CD4-positive, alpha-beta T cell (primary cell): ENCODE measurements around the gene MRAS. TPM values are rescaled to one million over a fixed set of nuclear protein-coding genes. Genes with fewer than 3 reads are reported as not detected.

Experiments used
- ATAC-seq: fragments of 200-7000 bp; cut with Tn5 transposase; one replicate; pipeline ENCODE4 v1.10.0; 2022; ENCODE audit warnings: mild to moderate bottlenecking; ENCODE audit not compliant: poor library complexity
- CTCF ChIA-PET: fragments of 350-600 bp; sonication (Branson Sonifier 250); formaldehyde crosslinking; loops from one replicate; lab custom pipeline; 2021; ENCODE audit warnings: antibody characterized with exemption, inconsistent platforms; lab: Charles Lee
- POLR2A ChIA-PET: fragments of 350-600 bp; sonication (Branson Sonifier 250); formaldehyde crosslinking; loops from one replicate; lab custom pipeline; 2021; ENCODE audit warnings: antibody characterized with exemption, inconsistent platforms; lab: Charles Lee
- DNase-seq, 14 experiments: peaks; one replicate each; pipeline ENCODE4 v3.0.0-alpha.2; 2013 to 2020; ENCODE audit warnings: mixed read lengths in 2 of 14
- H3K27ac ChIP-seq, 2 donors: one replicate each; pipeline versions ENCODE4 v1.5.1 to v1.7.0; 2013; ENCODE audit warnings: low read length in 2 of 2, low read depth in 1 of 2, mild to moderate bottlenecking in 1 of 2
- H3K27me3 ChIP-seq, 2 experiments: 1 replicate in 1 of 2; 2 replicates in 1 of 2; pipeline versions ENCODE4 v1.6.1 to v1.7.0; 2013; ENCODE audit warnings: low read length in 2 of 2, control low read depth in 1 of 2, mild to moderate bottlenecking in 1 of 2, moderate library complexity in 1 of 2; ENCODE audit not compliant: insufficient read depth in 2 of 2, control insufficient read depth in 1 of 2
- H3K36me3 ChIP-seq: one replicate; pipeline ENCODE4 v1.6.1; 2013; ENCODE audit warnings: low read length, control low read depth; ENCODE audit not compliant: insufficient read depth
- H3K4me1 ChIP-seq: one replicate; pipeline ENCODE4 v1.6.1; 2013; ENCODE audit warnings: low read length, control low read depth; ENCODE audit not compliant: insufficient read depth
- H3K4me3 ChIP-seq: one replicate; pipeline ENCODE4 v1.5.1; 2013; ENCODE audit warnings: mild to moderate bottlenecking, low read length, moderate library complexity
- H3K9me3 ChIP-seq, 2 experiments: 1 replicate in 1 of 2; 2 replicates in 1 of 2; pipeline versions ENCODE4 v1.6.1 to v1.7.0; 2013; ENCODE audit warnings: low read length in 2 of 2, mild to moderate bottlenecking in 2 of 2, control low read depth in 1 of 2, moderate library complexity in 1 of 2; ENCODE audit not compliant: control insufficient read depth in 1 of 2, insufficient read depth in 1 of 2
- H3K27ac Mint-ChIP-seq: one replicate; pipeline ENCODE4 v1.8.0; 2020; ENCODE audit warnings: mixed read lengths
- H3K27me3 Mint-ChIP-seq: one replicate; pipeline ENCODE4 v1.8.0; 2021; ENCODE audit warnings: mixed read lengths
- H3K36me3 Mint-ChIP-seq: one replicate; pipeline ENCODE4 v1.8.0; 2021; ENCODE audit warnings: low read depth, mixed read lengths
- H3K4me1 Mint-ChIP-seq: one replicate; pipeline ENCODE4 v1.8.0; 2021; ENCODE audit warnings: low read depth, mixed read lengths
- H3K4me3 Mint-ChIP-seq: one replicate; pipeline ENCODE4 v1.8.0; 2020; ENCODE audit warnings: mild to moderate bottlenecking, mixed read lengths
- H3K9me3 Mint-ChIP-seq: one replicate; pipeline ENCODE4 v1.8.0; 2020; ENCODE audit warnings: mixed read lengths
- intact Hi-C, 2 experiments: fragments of 100-400 bp; cut with DNase I in 1 of 2; cut with micrococcal nuclease in 1 of 2; formaldehyde crosslinking; loops; one replicate each; pipeline versions ENCODE4 v1.15.1 to v1.9.0; 2023 to 2025; cut with DNase I, micrococcal nuclease
- total RNA-seq, 174 experiments: library from RNA in 2 of 174; stranded (reverse) in 2 of 174; gene quantifications; one replicate each; pipeline ENCODE4 v1.2.3 and lab custom pipeline; 2021 to 2026
- TF ChIP-seq, protein P1 (sequence below): fragments of 200-600 bp; IDR thresholded peaks from one replicate; pipeline ENCODE4 v1.8.0; 2022; ENCODE audit warnings: antibody characterized with exemption, mild to moderate bottlenecking

The MRAS gene
- total RNA-seq, 2 experiments from 2014 or later, result 0.45 to 0.47 TPM

GRCh38 chr3:138370321-138370720, 21.9 kb downstream of the MRAS start:
- TF ChIP-seq, protein P1, sequence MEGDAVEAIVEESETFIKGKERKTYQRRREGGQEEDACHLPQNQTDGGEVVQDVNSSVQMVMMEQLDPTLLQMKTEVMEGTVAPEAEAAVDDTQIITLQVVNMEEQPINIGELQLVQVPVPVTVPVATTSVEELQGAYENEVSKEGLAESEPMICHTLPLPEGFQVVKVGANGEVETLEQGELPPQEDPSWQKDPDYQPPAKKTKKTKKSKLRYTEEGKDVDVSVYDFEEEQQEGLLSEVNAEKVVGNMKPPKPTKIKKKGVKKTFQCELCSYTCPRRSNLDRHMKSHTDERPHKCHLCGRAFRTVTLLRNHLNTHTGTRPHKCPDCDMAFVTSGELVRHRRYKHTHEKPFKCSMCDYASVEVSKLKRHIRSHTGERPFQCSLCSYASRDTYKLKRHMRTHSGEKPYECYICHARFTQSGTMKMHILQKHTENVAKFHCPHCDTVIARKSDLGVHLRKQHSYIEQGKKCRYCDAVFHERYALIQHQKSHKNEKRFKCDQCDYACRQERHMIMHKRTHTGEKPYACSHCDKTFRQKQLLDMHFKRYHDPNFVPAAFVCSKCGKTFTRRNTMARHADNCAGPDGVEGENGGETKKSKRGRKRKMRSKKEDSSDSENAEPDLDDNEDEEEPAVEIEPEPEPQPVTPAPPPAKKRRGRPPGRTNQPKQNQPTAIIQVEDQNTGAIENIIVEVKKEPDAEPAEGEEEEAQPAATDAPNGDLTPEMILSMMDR, result no peak
- ATAC-seq, result no peak
- Mint-ChIP-seq H3K27me3 (peaks cover 7% of the 10 kb centered on the region), H3K36me3 (no peaks in the 10 kb centered on the region), H3K27ac (no peak overlapping the region), H3K4me3 (no peak overlapping the region), H3K4me1 (no peaks in the 10 kb centered on the region), H3K9me3 (no peaks in the 10 kb centered on the region)
- ChIA-PET CTCF (no interaction called here), POLR2A (no interaction called here)
- no peak overlapping the region for H3K4me3 ChIP-seq
- no peaks in the 10 kb centered on the region for H3K36me3 ChIP-seq
- no peaks in the 10 kb centered on the region for H3K4me1 ChIP-seq
- no peak for DNase-seq
- H3K9me3 ChIP-seq, result no peaks in the 10 kb centered on the region
- H3K27me3 ChIP-seq, result peaks cover 0 to 2% of the 10 kb centered on the region in 2 experiments
- no peak overlapping the region for H3K27ac ChIP-seq
- intact Hi-C loops, result no loop called here

- CTCF ChIA-PET, result no interaction called here
- ATAC-seq, result no peak
- H3K27ac Mint-ChIP-seq, result no peak overlapping the region
These were observed 22.9 kb downstream of the MRAS start for GRCh38 chr3:138371070-138371965.

GRCh38 chr3:138373087-138373735, 24.8 kb downstream of the MRAS start:
- H3K27ac Mint-ChIP-seq, result no peak overlapping the region
- H3K4me1 Mint-ChIP-seq, result no peaks in the 10 kb centered on the region
- intact Hi-C loops, result no loop called here
- H3K9me3 Mint-ChIP-seq, result no peaks in the 10 kb centered on the region
- DNase-seq, result no peak
- H3K4me3 Mint-ChIP-seq, result no peak overlapping the region
- TF ChIP-seq, protein P1, result no peak
- ATAC-seq, result no peak
- no peak overlapping the region for H3K27ac ChIP-seq
- no peak overlapping the region for H3K4me3 ChIP-seq
- peaks cover 7% of the 10 kb centered on the region for H3K27me3 Mint-ChIP-seq
- H3K27me3 ChIP-seq, result peaks cover 0 to 2% of the 10 kb centered on the region in 2 experiments
- no peaks in the 10 kb centered on the region for H3K36me3 ChIP-seq
- CTCF ChIA-PET, result no interaction called here
- no peaks in the 10 kb centered on the region for H3K9me3 ChIP-seq
- no peaks in the 10 kb centered on the region for H3K36me3 Mint-ChIP-seq
- no peaks in the 10 kb centered on the region for H3K4me1 ChIP-seq
- POLR2A ChIA-PET, result no interaction called here

More at GRCh38 chr3:138371070-138371965, 22.9 kb downstream of the MRAS start:
- Mint-ChIP-seq H3K9me3 (no peaks in the 10 kb centered on the region), H3K27me3 (peaks cover 7% of the 10 kb centered on the region), H3K4me3 (no peak overlapping the region), H3K4me1 (no peaks in the 10 kb centered on the region), H3K36me3 (no peaks in the 10 kb centered on the region)
- Histone ChIP-seq H3K27ac (no peak overlapping the region), H3K27me3 (peaks cover 0 to 2% of the 10 kb centered on the region in 2 experiments), H3K4me1 (no peaks in the 10 kb centered on the region), H3K4me3 (no peak overlapping the region), H3K9me3 (no peaks in the 10 kb centered on the region), H3K36me3 (no peaks in the 10 kb centered on the region)
- TF ChIP-seq, protein P1, result no peak
- intact Hi-C loops, result no loop called here
- DNase-seq, result peak in 3 of 14 experiments; percentile 22 to 65 (median 58)
- POLR2A ChIA-PET, result no interaction called here
